Measurements from ENCODE around the gene ITPR2.

Gene ITPR2

GRCh38 chr12:26711569-26711968 is 121.4 kb downstream of the ITPR2 start:
- H4K91ac ChIP-seq (ENCODE audit: low read length), result no peak overlapping the region
- no peak overlapping the region for H2BK5ac ChIP-seq (ENCODE audit: low read depth, low read length, poor library complexity, severe bottlenecking)
- no peak overlapping the region for H3K4me2 ChIP-seq (ENCODE audit: low read length, poor library complexity, severe bottlenecking)
- H3K14ac ChIP-seq (ENCODE audit: low read length in 2 of 2), result no peak overlapping the region
- H2BK120ac ChIP-seq (ENCODE audit: low read depth, low read length), result no peak overlapping the region
- H3K18ac ChIP-seq (ENCODE audit: low read depth in 1 of 2, low read length in 2 of 2), result no peak overlapping the region
- no peak overlapping the region for H3K4ac ChIP-seq (ENCODE audit: low read depth in 1 of 2, low read length in 2 of 2)
- H2BK12ac ChIP-seq (ENCODE audit: low read length in 2 of 2), result no peak overlapping the region
- H3K79me1 ChIP-seq (replicated peaks; ENCODE audit: low read length, poor library complexity, severe bottlenecking), result no peaks in the 10 kb centered on the region
- no peak for DNase-seq
- no peaks in the 10 kb centered on the region for H3K9me3 ChIP-seq (ENCODE audit: control insufficient read depth, low read length)
- H3K9ac ChIP-seq (ENCODE audit: low read length), result no peak overlapping the region
- H3K36me3 ChIP-seq (ENCODE audit: control insufficient read depth in 1 of 2, insufficient read depth in 2 of 2, low read depth in 1 of 2, low read length in 2 of 2), result peaks cover 5 to 6% of the 10 kb centered on the region in 2 experiments
- H3K27ac ChIP-seq (ENCODE audit: low read length, poor library complexity, severe bottlenecking), result no peak overlapping the region
- H3K23ac ChIP-seq (ENCODE audit: low read length in 2 of 2), result no peak overlapping the region
- WGBS, result 92% methylated on average over 3 of the region's 3 CpGs
- no peaks in the 10 kb centered on the region for H3K4me1 ChIP-seq (ENCODE audit: control insufficient read depth, insufficient read depth, low read depth, low read length)
- no peak overlapping the region for H2AK5ac ChIP-seq (ENCODE audit: low read length, severe bottlenecking)
- H2AFZ ChIP-seq (ENCODE audit: low read depth, low read length), result no peak overlapping the region
- H2BK15ac ChIP-seq (ENCODE audit: low read depth, poor library complexity, severe bottlenecking), result no peak overlapping the region
- H4K8ac ChIP-seq (ENCODE audit: low read length), result no peak overlapping the region
- no peaks in the 10 kb centered on the region for H3K27me3 ChIP-seq (ENCODE audit: control insufficient read depth in 1 of 2, insufficient read depth in 1 of 2, low read length in 2 of 2)
- no peak overlapping the region for H3K4me3 ChIP-seq (ENCODE audit: insufficient read depth in 1 of 2, low read depth in 1 of 2, low read length in 2 of 2)

- no peak overlapping the region for H3K27ac ChIP-seq (ENCODE audit: low read length, poor library complexity, severe bottlenecking)
- H2BK15ac ChIP-seq (ENCODE audit: low read depth, poor library complexity, severe bottlenecking), result no peak overlapping the region
- 94% methylated on average over 5 of the region's 5 CpGs for WGBS
Observed at GRCh38 chr12:26711072-26711471, 121.9 kb downstream of the ITPR2 start.

GRCh38 chr12:26705851-26706250 is 127.1 kb downstream of the ITPR2 start:
- no peak overlapping the region for H3K4ac ChIP-seq (ENCODE audit: low read depth in 1 of 2, low read length in 2 of 2)
- H3K27ac ChIP-seq (ENCODE audit: low read length, poor library complexity, severe bottlenecking), result no peak overlapping the region
- no peak overlapping the region for H3K14ac ChIP-seq (ENCODE audit: low read length in 2 of 2)
- no peak overlapping the region for H2AK5ac ChIP-seq (ENCODE audit: low read length, severe bottlenecking)
- no peak overlapping the region for H2BK15ac ChIP-seq (ENCODE audit: low read depth, poor library complexity, severe bottlenecking)
- no peak overlapping the region for H3K23ac ChIP-seq (ENCODE audit: low read length in 2 of 2)
- no peak overlapping the region for H2BK120ac ChIP-seq (ENCODE audit: low read depth, low read length)
- H3K9me3 ChIP-seq (ENCODE audit: control insufficient read depth, low read length), result no peaks in the 10 kb centered on the region
- no peaks in the 10 kb centered on the region for H3K27me3 ChIP-seq (ENCODE audit: control insufficient read depth in 1 of 2, insufficient read depth in 1 of 2, low read length in 2 of 2)
- H3K4me1 ChIP-seq (ENCODE audit: control insufficient read depth, insufficient read depth, low read depth, low read length), result no peaks in the 10 kb centered on the region
- no peak overlapping the region for H2BK5ac ChIP-seq (ENCODE audit: low read depth, low read length, poor library complexity, severe bottlenecking)
- H3K18ac ChIP-seq (ENCODE audit: low read depth in 1 of 2, low read length in 2 of 2), result no peak overlapping the region
- WGBS, result no CpG with 5 or more reads among the region's 2 CpGs
- no peak overlapping the region for H4K91ac ChIP-seq (ENCODE audit: low read length)
- H2BK12ac ChIP-seq (ENCODE audit: low read length in 2 of 2), result no peak overlapping the region
- H2AFZ ChIP-seq (ENCODE audit: low read depth, low read length), result no peak overlapping the region
- peaks cover 0 to 3% of the 10 kb centered on the region in 2 experiments for H3K36me3 ChIP-seq (ENCODE audit: control insufficient read depth in 1 of 2, insufficient read depth in 2 of 2, low read depth in 1 of 2, low read length in 2 of 2)
- no peak overlapping the region for H3K4me2 ChIP-seq (ENCODE audit: low read length, poor library complexity, severe bottlenecking)
- no peak overlapping the region for H3K4me3 ChIP-seq (ENCODE audit: insufficient read depth in 1 of 2, low read depth in 1 of 2, low read length in 2 of 2)
- H4K8ac ChIP-seq (ENCODE audit: low read length), result no peak overlapping the region
- no peak for DNase-seq
- H3K9ac ChIP-seq (ENCODE audit: low read length), result no peak overlapping the region
- H3K79me1 ChIP-seq (replicated peaks; ENCODE audit: low read length, poor library complexity, severe bottlenecking), result no peaks in the 10 kb centered on the region

More at GRCh38 chr12:26711072-26711471, 121.9 kb downstream of the ITPR2 start:
- no peak overlapping the region for H2AFZ ChIP-seq (ENCODE audit: low read depth, low read length)
- H3K4me2 ChIP-seq (ENCODE audit: low read length, poor library complexity, severe bottlenecking), result no peak overlapping the region
- H2BK5ac ChIP-seq (ENCODE audit: low read depth, low read length, poor library complexity, severe bottlenecking), result no peak overlapping the region
- H3K9me3 ChIP-seq (ENCODE audit: control insufficient read depth, low read length), result no peaks in the 10 kb centered on the region
- no peaks in the 10 kb centered on the region for H3K4me1 ChIP-seq (ENCODE audit: control insufficient read depth, insufficient read depth, low read depth, low read length)
- no peak overlapping the region for H4K8ac ChIP-seq (ENCODE audit: low read length)
- H3K18ac ChIP-seq (ENCODE audit: low read depth in 1 of 2, low read length in 2 of 2), result no peak overlapping the region
- no peak overlapping the region for H3K23ac ChIP-seq (ENCODE audit: low read length in 2 of 2)
- peaks cover 5 to 6% of the 10 kb centered on the region in 2 experiments for H3K36me3 ChIP-seq (ENCODE audit: control insufficient read depth in 1 of 2, insufficient read depth in 2 of 2, low read depth in 1 of 2, low read length in 2 of 2)
- H3K79me1 ChIP-seq (replicated peaks; ENCODE audit: low read length, poor library complexity, severe bottlenecking), result no peaks in the 10 kb centered on the region
- no peaks in the 10 kb centered on the region for H3K27me3 ChIP-seq (ENCODE audit: control insufficient read depth in 1 of 2, insufficient read depth in 1 of 2, low read length in 2 of 2)
- H3K14ac ChIP-seq (ENCODE audit: low read length in 2 of 2), result no peak overlapping the region
- H3K4ac ChIP-seq (ENCODE audit: low read depth in 1 of 2, low read length in 2 of 2), result no peak overlapping the region
- no peak for DNase-seq
- H3K4me3 ChIP-seq (ENCODE audit: insufficient read depth in 1 of 2, low read depth in 1 of 2, low read length in 2 of 2), result no peak overlapping the region
- H2BK120ac ChIP-seq (ENCODE audit: low read depth, low read length), result no peak overlapping the region
- no peak overlapping the region for H3K9ac ChIP-seq (ENCODE audit: low read length)
- no peak overlapping the region for H2AK5ac ChIP-seq (ENCODE audit: low read length, severe bottlenecking)
- H2BK12ac ChIP-seq (ENCODE audit: low read length in 2 of 2), result no peak overlapping the region
- H4K91ac ChIP-seq (ENCODE audit: low read length), result no peak overlapping the region

GRCh38 chr12:26704684-26705460 is 128.1 kb downstream of the ITPR2 start:
- under 1% methylated on average over 2 of the region's 2 CpGs for WGBS
- Histone ChIP-seq H2BK5ac (ENCODE audit: low read depth, low read length, poor library complexity, severe bottlenecking) (no peak overlapping the region), H4K8ac (ENCODE audit: low read length) (no peak overlapping the region), H3K9me3 (ENCODE audit: control insufficient read depth, low read length) (no peaks in the 10 kb centered on the region), H2AFZ (ENCODE audit: low read depth, low read length) (no peak overlapping the region), H3K14ac (ENCODE audit: low read length in 2 of 2) (no peak overlapping the region), H2BK15ac (ENCODE audit: low read depth, poor library complexity, severe bottlenecking) (no peak overlapping the region), H3K18ac (ENCODE audit: low read depth in 1 of 2, low read length in 2 of 2) (no peak overlapping the region), H3K4me1 (ENCODE audit: control insufficient read depth, insufficient read depth, low read depth, low read length) (no peaks in the 10 kb centered on the region), H3K27ac (ENCODE audit: low read length, poor library complexity, severe bottlenecking) (peak overlapping the region; percentile 71), H3K79me1 (replicated peaks; ENCODE audit: low read length, poor library complexity, severe bottlenecking) (peaks cover 1% of the 10 kb centered on the region), H3K23ac (ENCODE audit: low read length in 2 of 2) (no peak overlapping the region), H3K9ac (ENCODE audit: low read length) (peak overlapping the region; percentile 32), H3K4me3 (ENCODE audit: insufficient read depth in 1 of 2, low read depth in 1 of 2, low read length in 2 of 2) (no peak overlapping the region), H2BK12ac (ENCODE audit: low read length in 2 of 2) (no peak overlapping the region), H4K91ac (ENCODE audit: low read length) (no peak overlapping the region), H3K27me3 (ENCODE audit: control insufficient read depth in 1 of 2, insufficient read depth in 1 of 2, low read length in 2 of 2) (no peaks in the 10 kb centered on the region), H2AK5ac (ENCODE audit: low read length, severe bottlenecking) (no peak overlapping the region), H3K4me2 (ENCODE audit: low read length, poor library complexity, severe bottlenecking) (no peak overlapping the region), H3K36me3 (ENCODE audit: control insufficient read depth in 1 of 2, insufficient read depth in 2 of 2, low read depth in 1 of 2, low read length in 2 of 2) (peaks cover 0 to 3% of the 10 kb centered on the region in 2 experiments), H3K4ac (ENCODE audit: low read depth in 1 of 2, low read length in 2 of 2) (no peak overlapping the region), H2BK120ac (ENCODE audit: low read depth, low read length) (no peak overlapping the region)
- peak; percentile 47 for DNase-seq

Measured in mesenchymal stem cell (in vitro differentiated cells and primary cell).